GM21390 (cell line): Measurements from ENCODE around the gene COMP.

Source experiments
- ATAC-seq: cut with Tn5 transposase; IDR thresholded peaks from one replicate; pipeline ENCODE4 v1.9.1; 2021; ENCODE audit not compliant: unreplicated experiment

Gene COMP

GRCh38 chr19:18804139-18804601 lies 13.1 kb upstream of the COMP start:
- ATAC-seq = no peak

GRCh38 chr19:18803550-18804138 lies 12.5 kb upstream of the COMP start:
- no peak for ATAC-seq

GRCh38 chr19:18802354-18802753 lies 11.2 kb upstream of the COMP start:
- no peak for ATAC-seq

- ATAC-seq = no peak
Observed at GRCh38 chr19:18800636-18801035, 9.5 kb upstream of the COMP start.

GRCh38 chr19:18800079-18800478 lies 9.0 kb upstream of the COMP start:
- no peak for ATAC-seq

GRCh38 chr19:18799389-18799970 lies 8.4 kb upstream of the COMP start:
- no peak for ATAC-seq

- no peak for ATAC-seq
Observed at GRCh38 chr19:18798384-18799352, 7.6 kb upstream of the COMP start.

GRCh38 chr19:18796239-18796638 lies 5.1 kb upstream of the COMP start:
- ATAC-seq = no peak

GRCh38 chr19:18795540-18795939 lies 4.4 kb upstream of the COMP start:
- ATAC-seq = no peak

- no peak for ATAC-seq
Observed at GRCh38 chr19:18794692-18795091, 3.6 kb upstream of the COMP start.

GRCh38 chr19:18794029-18794313 lies 2.9 kb upstream of the COMP start:
- no peak for ATAC-seq

- ATAC-seq = no peak
Observed at GRCh38 chr19:18793144-18794028, 2.3 kb upstream of the COMP start.

GRCh38 chr19:18792661-18793060 lies 1.6 kb upstream of the COMP start:
- no peak for ATAC-seq

GRCh38 chr19:18791315-18791678 lies 192 bp upstream of the COMP start:
- ATAC-seq = no peak

GRCh38 chr19:18789883-18790565 lies 1.1 kb downstream of the COMP start:
- no peak for ATAC-seq

- no peak for ATAC-seq
Observed at GRCh38 chr19:18789422-18789869, 1.7 kb downstream of the COMP start.

GRCh38 chr19:18788529-18789421 lies 2.3 kb downstream of the COMP start:
- no peak for ATAC-seq

GRCh38 chr19:18785179-18786124 lies 5.7 kb downstream of the COMP start:
- no peak for ATAC-seq

GRCh38 chr19:18784786-18785120 lies 6.4 kb downstream of the COMP start:
- no peak for ATAC-seq
